ENCODE results near the gene JPH2. TPM values are rescaled to one million over a fixed set of nuclear protein-coding genes. Genes with fewer than 3 reads are reported as not detected.

JPH2 gene
- total and polyA plus RNA-seq, 4 donors = 0.09 to 1.3 (median 0.17) TPM; not detected in 1

DNA sequence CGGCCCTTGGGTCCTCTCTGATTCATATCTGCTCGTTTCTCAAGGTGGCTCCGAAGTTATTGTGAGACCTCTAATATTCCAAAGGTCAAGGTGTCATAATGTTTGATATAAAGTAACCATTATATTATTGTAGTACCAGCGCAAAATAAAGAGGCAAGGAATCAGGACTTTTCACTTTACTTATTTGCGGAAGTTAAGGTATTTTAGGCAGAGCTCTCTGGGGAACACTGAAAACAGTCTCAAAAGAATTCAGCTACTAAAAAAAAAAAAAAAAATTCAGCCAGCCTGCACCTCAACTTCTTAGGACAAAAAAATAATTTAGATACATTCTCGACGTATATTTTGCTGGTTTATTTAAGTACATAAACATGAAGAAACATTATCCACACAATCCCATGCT, 21.2 kb upstream of the JPH2 start:
- DNase-seq (ENCODE audit: low spot score) = no peak
- TF ChIP-seq EGR1 (IDR thresholded peaks at IDR 0.05; ENCODE audit: low read depth in 2 of 2) = no peak
- no peak for TF ChIP-seq GABPA (IDR thresholded peaks at IDR 0.05 in 1 of 2, conservative IDR thresholded peaks at IDR 0.05 in 1 of 2)
- TF ChIP-seq, protein P1, sequence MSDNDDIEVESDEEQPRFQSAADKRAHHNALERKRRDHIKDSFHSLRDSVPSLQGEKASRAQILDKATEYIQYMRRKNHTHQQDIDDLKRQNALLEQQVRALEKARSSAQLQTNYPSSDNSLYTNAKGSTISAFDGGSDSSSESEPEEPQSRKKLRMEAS (IDR thresholded peaks at IDR 0.05) = no peak
- TF ChIP-seq RAD21 (IDR thresholded peaks at IDR 0.05) = no peak
- no peak for TF ChIP-seq NR2F2 (IDR thresholded peaks at IDR 0.05)
- TF ChIP-seq YY1 (IDR thresholded peaks at IDR 0.05) = no peak
- TF ChIP-seq, protein P2, sequence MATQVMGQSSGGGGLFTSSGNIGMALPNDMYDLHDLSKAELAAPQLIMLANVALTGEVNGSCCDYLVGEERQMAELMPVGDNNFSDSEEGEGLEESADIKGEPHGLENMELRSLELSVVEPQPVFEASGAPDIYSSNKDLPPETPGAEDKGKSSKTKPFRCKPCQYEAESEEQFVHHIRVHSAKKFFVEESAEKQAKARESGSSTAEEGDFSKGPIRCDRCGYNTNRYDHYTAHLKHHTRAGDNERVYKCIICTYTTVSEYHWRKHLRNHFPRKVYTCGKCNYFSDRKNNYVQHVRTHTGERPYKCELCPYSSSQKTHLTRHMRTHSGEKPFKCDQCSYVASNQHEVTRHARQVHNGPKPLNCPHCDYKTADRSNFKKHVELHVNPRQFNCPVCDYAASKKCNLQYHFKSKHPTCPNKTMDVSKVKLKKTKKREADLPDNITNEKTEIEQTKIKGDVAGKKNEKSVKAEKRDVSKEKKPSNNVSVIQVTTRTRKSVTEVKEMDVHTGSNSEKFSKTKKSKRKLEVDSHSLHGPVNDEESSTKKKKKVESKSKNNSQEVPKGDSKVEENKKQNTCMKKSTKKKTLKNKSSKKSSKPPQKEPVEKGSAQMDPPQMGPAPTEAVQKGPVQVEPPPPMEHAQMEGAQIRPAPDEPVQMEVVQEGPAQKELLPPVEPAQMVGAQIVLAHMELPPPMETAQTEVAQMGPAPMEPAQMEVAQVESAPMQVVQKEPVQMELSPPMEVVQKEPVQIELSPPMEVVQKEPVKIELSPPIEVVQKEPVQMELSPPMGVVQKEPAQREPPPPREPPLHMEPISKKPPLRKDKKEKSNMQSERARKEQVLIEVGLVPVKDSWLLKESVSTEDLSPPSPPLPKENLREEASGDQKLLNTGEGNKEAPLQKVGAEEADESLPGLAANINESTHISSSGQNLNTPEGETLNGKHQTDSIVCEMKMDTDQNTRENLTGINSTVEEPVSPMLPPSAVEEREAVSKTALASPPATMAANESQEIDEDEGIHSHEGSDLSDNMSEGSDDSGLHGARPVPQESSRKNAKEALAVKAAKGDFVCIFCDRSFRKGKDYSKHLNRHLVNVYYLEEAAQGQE (IDR thresholded peaks at IDR 0.05) = no peak
- TF ChIP-seq, protein P3, sequence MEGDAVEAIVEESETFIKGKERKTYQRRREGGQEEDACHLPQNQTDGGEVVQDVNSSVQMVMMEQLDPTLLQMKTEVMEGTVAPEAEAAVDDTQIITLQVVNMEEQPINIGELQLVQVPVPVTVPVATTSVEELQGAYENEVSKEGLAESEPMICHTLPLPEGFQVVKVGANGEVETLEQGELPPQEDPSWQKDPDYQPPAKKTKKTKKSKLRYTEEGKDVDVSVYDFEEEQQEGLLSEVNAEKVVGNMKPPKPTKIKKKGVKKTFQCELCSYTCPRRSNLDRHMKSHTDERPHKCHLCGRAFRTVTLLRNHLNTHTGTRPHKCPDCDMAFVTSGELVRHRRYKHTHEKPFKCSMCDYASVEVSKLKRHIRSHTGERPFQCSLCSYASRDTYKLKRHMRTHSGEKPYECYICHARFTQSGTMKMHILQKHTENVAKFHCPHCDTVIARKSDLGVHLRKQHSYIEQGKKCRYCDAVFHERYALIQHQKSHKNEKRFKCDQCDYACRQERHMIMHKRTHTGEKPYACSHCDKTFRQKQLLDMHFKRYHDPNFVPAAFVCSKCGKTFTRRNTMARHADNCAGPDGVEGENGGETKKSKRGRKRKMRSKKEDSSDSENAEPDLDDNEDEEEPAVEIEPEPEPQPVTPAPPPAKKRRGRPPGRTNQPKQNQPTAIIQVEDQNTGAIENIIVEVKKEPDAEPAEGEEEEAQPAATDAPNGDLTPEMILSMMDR (IDR thresholded peaks at IDR 0.05; ENCODE audit: low read depth, low read length, missing input control) = no peak
- no peak for TF ChIP-seq RXRA (IDR thresholded peaks at IDR 0.05)
- TF ChIP-seq, protein P4, sequence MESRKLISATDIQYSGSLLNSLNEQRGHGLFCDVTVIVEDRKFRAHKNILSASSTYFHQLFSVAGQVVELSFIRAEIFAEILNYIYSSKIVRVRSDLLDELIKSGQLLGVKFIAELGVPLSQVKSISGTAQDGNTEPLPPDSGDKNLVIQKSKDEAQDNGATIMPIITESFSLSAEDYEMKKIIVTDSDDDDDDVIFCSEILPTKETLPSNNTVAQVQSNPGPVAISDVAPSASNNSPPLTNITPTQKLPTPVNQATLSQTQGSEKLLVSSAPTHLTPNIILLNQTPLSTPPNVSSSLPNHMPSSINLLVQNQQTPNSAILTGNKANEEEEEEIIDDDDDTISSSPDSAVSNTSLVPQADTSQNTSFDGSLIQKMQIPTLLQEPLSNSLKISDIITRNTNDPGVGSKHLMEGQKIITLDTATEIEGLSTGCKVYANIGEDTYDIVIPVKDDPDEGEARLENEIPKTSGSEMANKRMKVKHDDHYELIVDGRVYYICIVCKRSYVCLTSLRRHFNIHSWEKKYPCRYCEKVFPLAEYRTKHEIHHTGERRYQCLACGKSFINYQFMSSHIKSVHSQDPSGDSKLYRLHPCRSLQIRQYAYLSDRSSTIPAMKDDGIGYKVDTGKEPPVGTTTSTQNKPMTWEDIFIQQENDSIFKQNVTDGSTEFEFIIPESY (IDR thresholded peaks at IDR 0.05) = no peak
- TF ChIP-seq SP1 (IDR thresholded peaks at IDR 0.05) = no peak
- no peak for TF ChIP-seq JUND (IDR thresholded peaks at IDR 0.05)
- no peak for TF ChIP-seq FOXA1 (IDR thresholded peaks at IDR 0.05)
- no peak for TF ChIP-seq HNF4A (conservative IDR thresholded peaks at IDR 0.05)
- TF ChIP-seq, protein P5, sequence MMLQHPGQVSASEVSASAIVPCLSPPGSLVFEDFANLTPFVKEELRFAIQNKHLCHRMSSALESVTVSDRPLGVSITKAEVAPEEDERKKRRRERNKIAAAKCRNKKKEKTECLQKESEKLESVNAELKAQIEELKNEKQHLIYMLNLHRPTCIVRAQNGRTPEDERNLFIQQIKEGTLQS (IDR thresholded peaks at IDR 0.05) = no peak
- no peak for TF ChIP-seq TAF1 (conservative IDR thresholded peaks at IDR 0.05)
- TF ChIP-seq HNF4G (IDR thresholded peaks at IDR 0.05) = no peak
- TF ChIP-seq FOXA2 (IDR thresholded peaks at IDR 0.05) = no peak
- WGBS = 60% methylated on average over 7 of the region's 7 CpGs

More for the DNA sequence above, 21.2 kb upstream of the JPH2 start:
- no peaks in the 10 kb centered on the region for H3K27me3 ChIP-seq (ENCODE audit: control insufficient read depth in 4 of 4, insufficient read depth in 4 of 4, low read length in 3 of 4)
- no peak overlapping the region for H3K9ac ChIP-seq (ENCODE audit: low read depth in 1 of 2, low read length in 2 of 2)
- peaks cover 6 to 45% (median 36%) of the 10 kb centered on the region in 4 donors for H3K4me1 ChIP-seq (ENCODE audit: control insufficient read depth in 4 of 4, insufficient read depth in 4 of 4, low read length in 3 of 4)
- H3K36me3 ChIP-seq (ENCODE audit: control insufficient read depth in 4 of 4, insufficient read depth in 3 of 4, low read depth in 1 of 4, low read length in 3 of 4) = peaks cover 2 to 12% (median 7%) of the 10 kb centered on the region in 4 donors
- no peaks in the 10 kb centered on the region for H3K9me3 ChIP-seq (ENCODE audit: control insufficient read depth in 4 of 4, low read length in 3 of 4)
- H3K27ac ChIP-seq (ENCODE audit: low read depth in 1 of 2, low read length in 2 of 2) = no peak overlapping the region
- no peak overlapping the region for H3K4me3 ChIP-seq (ENCODE audit: low read depth in 1 of 3, low read length in 3 of 3)
